Ishikawa (cell line): Measurements from ENCODE around the gene EHD1.

Source experiments
- CEBPB ChIP-seq: IDR thresholded peaks from 2 replicates; pipeline ENCODE4 v1.6.1; 2012
- CREB1 ChIP-seq: IDR thresholded peaks from 2 replicates; pipeline ENCODE4 v1.6.1; 2012; ENCODE audit warnings: low read depth
- EGR1 ChIP-seq: IDR thresholded peaks from 2 replicates; pipeline ENCODE4 v1.6.1; 2012
- EP300 ChIP-seq: IDR thresholded peaks from 2 replicates; pipeline ENCODE4 v1.6.1; 2012; ENCODE audit warnings: borderline replicate concordance
- FOXM1 ChIP-seq: IDR thresholded peaks from 2 replicates; pipeline ENCODE4 v1.6.1; 2012; ENCODE audit warnings: low read depth, borderline replicate concordance
- MAX ChIP-seq: IDR thresholded peaks from 2 replicates; pipeline ENCODE4 v1.6.1; 2012
- NFIC ChIP-seq: IDR thresholded peaks from 2 replicates; pipeline ENCODE4 v1.6.1; 2012
- RAD21 ChIP-seq: IDR thresholded peaks from 2 replicates; pipeline ENCODE4 v1.6.1; 2012; ENCODE audit warnings: low read depth
- REST ChIP-seq: IDR thresholded peaks from 2 replicates; pipeline ENCODE4 v1.6.1; 2012; ENCODE audit warnings: low read depth, mild to moderate bottlenecking
- TAF1 ChIP-seq: IDR thresholded peaks from 2 replicates; pipeline ENCODE4 v1.6.1; 2012; ENCODE audit warnings: low read depth, mild to moderate bottlenecking
- TCF12 ChIP-seq: IDR thresholded peaks from 2 replicates; pipeline ENCODE4 v1.6.1; 2012; ENCODE audit warnings: low read depth
- TEAD4 ChIP-seq: IDR thresholded peaks from 2 replicates; pipeline ENCODE4 v1.6.1; 2012
- USF1 ChIP-seq: IDR thresholded peaks from 2 replicates; pipeline ENCODE4 v1.6.1; 2012
- YY1 ChIP-seq: IDR thresholded peaks from 2 replicates; pipeline ENCODE4 v1.6.1; 2012; ENCODE audit warnings: low read depth
- ZBTB7A ChIP-seq: IDR thresholded peaks from 2 replicates; pipeline ENCODE4 v1.6.1; 2012; ENCODE audit warnings: low read depth

EHD1 gene

GRCh38 chr11:64866173-64866491, 12.3 kb downstream of the EHD1 start:
- TF ChIP-seq EP300 = no peak
- no peak for TF ChIP-seq REST
- no peak for TF ChIP-seq FOXM1
- no peak for TF ChIP-seq USF1
- TF ChIP-seq TAF1 = no peak
- no peak for TF ChIP-seq ZBTB7A
- no peak for TF ChIP-seq CREB1
- no peak for TF ChIP-seq CEBPB
- no peak for TF ChIP-seq EGR1
- no peak for TF ChIP-seq TEAD4
- no peak for TF ChIP-seq MAX
- no peak for TF ChIP-seq TCF12
- no peak for TF ChIP-seq RAD21
- no peak for TF ChIP-seq NFIC
- TF ChIP-seq YY1 = no peak

GRCh38 chr11:64865286-64866172, 12.9 kb downstream of the EHD1 start:
- no peak for TF ChIP-seq YY1

GRCh38 chr11:64864473-64865285, 13.7 kb downstream of the EHD1 start:
- no peak for TF ChIP-seq TAF1
- no peak for TF ChIP-seq CEBPB
- no peak for TF ChIP-seq EGR1
- TF ChIP-seq USF1 = no peak
- no peak for TF ChIP-seq FOXM1
- TF ChIP-seq YY1 = no peak
- TF ChIP-seq EP300 = no peak
- TF ChIP-seq TCF12 = no peak
- TF ChIP-seq CREB1 = no peak
- TF ChIP-seq RAD21 = no peak
- no peak for TF ChIP-seq ZBTB7A
- TF ChIP-seq TEAD4 = no peak
- no peak for TF ChIP-seq NFIC
- no peak for TF ChIP-seq MAX
- no peak for TF ChIP-seq REST

DNA sequence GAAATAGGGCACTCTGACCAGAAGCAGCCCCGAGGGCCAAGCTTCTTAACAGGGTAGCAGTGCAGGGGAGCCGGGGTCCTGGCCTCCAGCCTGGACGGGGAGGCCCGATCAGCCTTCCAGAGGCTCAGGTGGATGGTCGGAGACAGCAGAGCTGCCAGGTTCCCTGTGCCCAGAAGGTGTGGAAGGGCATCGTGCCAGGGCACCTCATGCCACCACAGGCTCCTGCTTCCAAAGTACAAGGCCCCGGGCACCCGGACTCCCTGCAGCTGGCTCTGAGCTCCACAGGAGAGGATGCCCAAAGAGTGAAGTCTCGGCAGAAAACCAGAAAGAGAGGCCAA, 14.3 kb downstream of the EHD1 start:
- TF ChIP-seq MAX (no peak), FOXM1 (no peak)

DNA sequence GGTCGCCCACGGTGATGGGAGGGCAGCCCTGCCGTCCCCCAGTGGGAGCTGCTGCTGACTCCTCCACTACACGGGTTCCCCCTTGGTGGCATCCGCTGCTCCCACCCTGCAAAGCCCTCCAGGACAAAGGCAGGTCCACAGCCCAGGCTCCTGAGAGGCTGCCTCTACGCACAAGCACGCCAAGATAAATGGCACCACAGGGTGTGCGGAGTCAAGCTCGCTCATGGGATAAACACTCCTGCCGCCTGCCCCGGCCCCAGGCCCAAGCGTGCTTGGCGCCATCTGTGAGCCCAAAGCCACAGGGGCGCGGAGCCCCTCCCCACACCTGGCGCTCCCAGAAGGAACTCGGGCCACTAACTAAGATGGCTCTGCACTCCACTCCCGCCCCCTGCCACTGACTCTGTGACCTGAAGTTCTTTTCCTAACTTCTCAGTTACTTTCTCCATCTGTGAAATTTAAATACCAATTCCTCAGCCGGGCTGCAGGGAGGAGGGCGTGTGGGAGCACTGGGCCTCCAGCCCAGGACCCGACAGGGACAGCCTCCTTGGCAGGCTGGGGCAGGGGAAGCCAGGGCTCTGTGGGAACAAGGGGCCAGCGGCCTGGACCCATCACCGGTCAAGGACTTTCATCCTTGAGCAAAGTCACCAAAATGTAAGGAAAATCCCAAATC, 14.9 kb downstream of the EHD1 start:
- TF ChIP-seq TEAD4 (no peak), TCF12 (no peak), USF1 (no peak), YY1 (no peak), EGR1 (no peak)
